HG02981 (cell line): ENCODE data around the gene CLDN16.
A peak's percentile ranks its signal among the peaks of the same experiment; 100 is the strongest.

Source experiments
- ATAC-seq: cut with Tn5 transposase; IDR thresholded peaks from one replicate; pipeline ENCODE4 v1.9.1; 2021; ENCODE audit warnings: mild to moderate bottlenecking, moderate library complexity; ENCODE audit not compliant: unreplicated experiment

The CLDN16 gene

DNA sequence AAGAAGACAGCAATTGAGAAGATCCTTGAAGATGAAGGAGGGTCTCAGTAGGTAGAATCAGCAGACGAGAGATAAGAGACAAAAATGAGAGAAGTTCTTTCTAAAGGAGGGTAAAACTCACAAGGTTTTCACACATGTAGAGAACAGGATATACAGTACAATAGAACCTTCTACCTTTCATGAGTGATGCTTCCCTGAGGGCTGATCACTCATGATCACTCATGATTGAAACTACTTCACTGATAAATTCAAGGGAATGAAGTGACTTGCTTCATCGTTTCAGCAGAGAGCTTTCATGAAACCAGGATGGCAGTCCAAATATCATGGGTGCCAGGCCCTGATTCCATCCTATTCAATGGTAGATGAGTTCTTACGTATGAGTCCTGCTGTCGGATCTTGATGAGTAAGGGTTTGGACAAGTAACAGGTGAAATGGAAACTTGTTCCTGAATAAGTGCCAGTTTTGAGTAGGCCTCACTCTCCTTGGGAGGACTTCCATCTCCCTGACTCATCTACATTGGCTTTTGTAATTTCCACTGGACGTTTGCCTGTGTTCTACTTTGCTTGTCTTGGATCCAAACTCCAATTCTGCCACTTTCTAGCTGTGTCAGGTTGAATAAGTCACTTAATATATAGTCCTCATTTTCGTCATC, 9.6 kb upstream of the CLDN16 start:
- no peak for ATAC-seq

DNA sequence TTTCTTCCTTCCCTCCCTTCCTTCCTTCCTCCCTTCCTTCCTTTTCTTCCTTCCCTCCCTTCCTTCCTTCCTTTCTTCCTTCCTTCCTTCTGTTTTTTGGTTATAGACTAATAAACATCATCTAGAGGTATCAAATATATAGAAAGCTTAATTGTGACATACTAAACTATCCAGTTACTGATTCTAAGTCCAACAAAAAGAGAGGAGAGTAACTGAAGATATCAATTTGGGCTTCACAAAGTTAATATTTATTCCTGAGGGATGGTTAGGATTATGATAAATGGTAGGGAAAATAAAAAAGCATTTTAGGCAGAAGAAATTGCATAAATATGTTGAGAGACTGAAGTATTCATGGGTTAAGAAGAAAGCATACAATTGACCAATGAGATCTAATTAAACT, 7.8 kb upstream of the CLDN16 start:
- no peak for ATAC-seq

DNA sequence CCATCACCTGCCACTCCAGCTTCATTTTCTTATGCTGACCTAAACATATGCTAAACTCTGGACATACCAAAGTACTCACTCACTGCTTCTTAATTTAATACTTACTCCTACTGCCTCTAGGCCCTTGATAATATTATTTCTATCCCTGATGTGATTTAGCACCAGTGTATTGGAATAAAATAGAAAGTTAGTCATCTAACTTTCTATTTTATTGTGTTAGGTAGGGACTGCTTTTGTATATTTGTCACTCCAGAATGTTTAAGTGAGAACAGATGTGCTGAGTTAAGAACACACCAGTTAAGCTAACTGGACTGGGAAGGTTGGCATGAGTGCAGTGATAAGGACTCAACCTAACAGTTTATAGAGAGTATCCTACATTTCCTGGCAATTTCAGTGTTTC, 6.5 kb upstream of the CLDN16 start:
- ATAC-seq = no peak

DNA sequence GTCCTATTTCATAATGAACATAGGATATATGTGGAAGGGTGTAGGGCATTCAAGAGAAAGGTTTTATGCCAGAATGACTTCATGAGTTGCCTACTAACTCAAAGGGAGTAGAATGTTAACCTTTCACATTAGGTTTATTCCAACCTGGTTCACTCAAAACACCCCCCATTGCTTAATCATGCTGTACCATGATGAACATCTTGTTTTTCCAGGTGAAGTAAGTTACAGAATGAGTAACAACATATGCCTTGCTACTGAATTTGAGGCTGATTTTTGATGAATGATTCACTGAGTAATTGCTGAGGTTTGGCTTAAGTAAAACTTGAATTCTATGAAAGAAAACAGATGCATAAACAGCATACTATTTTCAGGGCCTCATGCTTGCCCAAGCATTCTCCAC, 5.9 kb upstream of the CLDN16 start:
- peak; percentile 41 for ATAC-seq

GRCh38 chr3:190384309-190384756, 3.6 kb upstream of the CLDN16 start:
- peak; percentile 79 for ATAC-seq

DNA sequence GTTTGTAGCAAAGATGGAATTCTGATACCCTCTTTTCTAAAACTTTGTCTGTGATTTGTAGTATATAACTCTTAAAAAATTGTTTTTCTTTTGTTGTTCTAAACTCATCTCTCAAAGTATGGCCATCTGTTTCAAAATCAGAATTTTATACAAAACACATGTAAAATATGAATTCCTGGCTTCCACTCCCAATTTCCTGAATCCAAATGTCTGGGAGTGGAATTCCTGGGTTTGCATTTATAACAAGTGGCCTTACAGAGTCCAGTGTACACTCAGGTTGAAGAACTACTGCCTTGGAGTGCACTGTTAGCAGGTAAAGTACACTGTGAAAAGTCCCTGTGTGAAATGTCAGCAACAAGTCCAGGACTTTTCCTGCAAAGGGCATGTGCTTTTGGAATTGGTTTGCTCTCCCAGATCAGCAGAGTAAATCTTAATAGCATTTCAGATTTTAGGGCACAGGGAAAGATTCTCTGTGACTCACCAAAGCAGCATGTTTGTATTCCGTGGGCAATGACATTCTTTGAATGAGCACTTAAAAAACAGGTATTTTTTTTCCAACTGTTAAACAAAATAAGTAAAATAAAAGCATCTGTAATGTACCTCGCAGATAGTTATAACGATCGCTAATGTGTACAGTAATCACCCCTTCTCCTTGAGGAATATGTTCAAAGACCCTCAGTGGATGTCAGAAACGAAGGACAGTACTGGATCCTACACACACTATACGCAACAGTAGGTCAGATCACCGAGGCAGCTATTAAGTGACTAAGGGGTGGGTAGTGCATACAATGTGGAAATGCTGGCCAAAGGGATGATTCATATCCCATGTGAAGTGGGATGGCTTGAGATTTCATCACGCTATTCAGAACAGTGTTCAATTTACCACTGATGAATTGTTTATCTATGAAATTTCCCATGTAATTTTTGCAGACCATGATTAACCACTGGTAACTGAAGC, 2.0 kb upstream of the CLDN16 start:
- no peak for ATAC-seq

DNA sequence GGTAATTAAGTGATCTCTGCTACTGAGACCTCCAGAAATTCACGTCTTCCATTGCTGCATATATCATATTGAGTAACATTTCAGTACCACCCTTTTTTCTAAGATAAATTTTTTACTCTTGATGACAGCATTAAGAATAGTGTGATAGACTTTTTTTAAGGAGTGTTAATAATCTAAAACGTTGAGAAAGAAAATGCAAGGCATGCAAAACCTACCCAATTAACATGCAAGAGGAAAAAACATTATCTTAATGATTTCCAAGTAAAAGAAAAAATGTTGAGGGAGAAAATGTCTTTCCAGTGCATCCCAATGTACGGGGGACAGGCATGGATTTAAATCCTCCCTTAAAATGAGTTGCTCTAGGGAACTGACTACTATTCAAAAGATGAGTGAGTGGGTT, 740 bp downstream of the CLDN16 start:
- no peak for ATAC-seq

DNA sequence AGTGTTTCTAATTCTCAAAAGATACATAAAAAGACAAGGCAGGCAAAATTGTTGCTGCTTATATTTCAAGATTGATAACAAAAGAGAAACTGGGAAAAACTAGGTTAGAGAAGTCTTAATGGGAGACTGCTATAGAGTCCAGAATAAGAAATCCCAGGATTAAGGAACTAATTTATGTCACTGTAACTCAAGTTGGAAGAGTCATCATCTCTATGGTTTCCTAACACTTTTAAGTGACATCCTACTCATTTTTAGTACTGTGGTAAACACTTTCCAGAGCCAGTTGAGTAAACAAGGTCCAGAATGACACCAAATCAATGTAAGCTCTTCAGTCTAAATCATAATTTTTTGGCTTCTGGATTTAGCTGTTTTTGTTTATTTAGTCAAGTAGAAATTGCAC, 8.0 kb downstream of the CLDN16 start:
- no peak for ATAC-seq

DNA sequence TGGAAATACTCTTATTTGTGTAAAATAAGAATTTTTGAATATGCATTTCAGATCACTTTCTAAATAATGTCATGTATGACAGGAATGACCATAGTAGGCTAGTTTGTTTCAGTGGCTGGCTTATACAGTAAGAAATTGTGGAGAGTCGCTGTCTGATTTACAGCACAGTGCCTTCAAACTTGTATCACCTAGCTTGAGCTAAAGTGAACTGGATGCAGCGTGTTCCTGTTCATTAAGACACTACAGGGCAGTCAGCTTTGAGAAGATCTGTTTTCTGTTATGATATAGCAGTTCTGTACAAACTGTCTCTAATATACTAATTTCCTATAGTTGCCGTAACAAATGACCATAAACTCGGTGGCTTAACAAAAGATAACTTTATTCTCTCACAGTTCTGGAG, 9.9 kb downstream of the CLDN16 start:
- ATAC-seq = no peak

- ATAC-seq = no peak
Measured at GRCh38 chr3:190399677-190400076, 11.7 kb downstream of the CLDN16 start.

DNA sequence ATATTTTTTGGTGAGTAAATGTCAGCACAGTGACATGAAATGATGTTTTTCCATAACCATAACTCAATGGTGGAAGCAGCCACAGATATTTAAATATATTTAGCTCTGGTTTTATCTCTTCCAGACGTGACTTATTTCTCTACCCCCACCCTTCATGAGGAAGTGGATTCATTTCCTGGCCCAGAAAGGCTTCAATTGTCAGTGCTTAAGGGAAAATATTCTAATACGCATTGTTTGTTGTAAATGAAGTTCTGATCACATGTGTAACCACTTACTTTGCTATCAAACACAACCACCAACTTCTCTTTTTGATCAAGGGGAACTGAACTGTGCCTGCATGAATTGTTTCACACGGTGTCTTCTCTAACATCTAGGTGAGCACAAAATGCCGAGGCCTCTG, 14.0 kb downstream of the CLDN16 start:
- ATAC-seq = no peak

GRCh38 chr3:190404715-190405114, 16.8 kb downstream of the CLDN16 start:
- no peak for ATAC-seq

DNA sequence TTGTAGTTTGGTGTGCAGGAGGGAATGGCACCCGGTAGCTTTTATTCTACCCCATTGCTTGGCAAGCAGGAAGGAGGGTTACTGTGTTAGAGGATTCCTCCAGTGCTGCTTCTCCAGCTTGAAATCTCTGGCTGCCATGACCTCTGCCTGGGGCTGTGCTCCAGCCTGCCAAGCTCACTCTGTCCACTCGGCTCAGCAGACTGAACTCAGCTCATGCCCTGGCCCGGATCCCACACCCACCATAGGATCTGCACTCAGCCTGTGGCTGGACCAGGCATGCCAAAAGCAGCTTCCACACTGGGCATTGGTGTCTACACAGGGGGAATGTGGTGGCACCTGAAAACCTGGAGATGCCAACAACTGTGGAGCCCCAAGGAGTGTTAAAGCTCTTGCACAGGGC, 26.3 kb downstream of the CLDN16 start:
- ATAC-seq = no peak

DNA sequence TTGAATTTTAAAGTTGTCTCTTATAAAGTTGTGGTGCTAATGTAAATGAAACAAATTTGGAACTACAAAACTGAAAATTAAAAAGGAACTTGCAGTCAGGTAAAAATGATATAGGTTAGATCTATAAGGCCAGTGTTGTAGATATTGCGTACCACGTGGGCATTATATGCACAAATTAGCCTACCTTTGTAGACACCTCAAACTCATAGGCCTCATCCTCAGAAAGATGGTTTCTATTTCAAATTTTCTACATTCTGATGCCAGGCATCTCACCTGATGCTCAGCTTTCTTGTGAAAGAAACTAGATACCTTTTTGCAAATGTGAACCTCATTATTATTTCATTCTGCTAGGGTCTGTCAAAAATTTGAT, 36.1 kb downstream of the CLDN16 start:
- no peak for ATAC-seq

DNA sequence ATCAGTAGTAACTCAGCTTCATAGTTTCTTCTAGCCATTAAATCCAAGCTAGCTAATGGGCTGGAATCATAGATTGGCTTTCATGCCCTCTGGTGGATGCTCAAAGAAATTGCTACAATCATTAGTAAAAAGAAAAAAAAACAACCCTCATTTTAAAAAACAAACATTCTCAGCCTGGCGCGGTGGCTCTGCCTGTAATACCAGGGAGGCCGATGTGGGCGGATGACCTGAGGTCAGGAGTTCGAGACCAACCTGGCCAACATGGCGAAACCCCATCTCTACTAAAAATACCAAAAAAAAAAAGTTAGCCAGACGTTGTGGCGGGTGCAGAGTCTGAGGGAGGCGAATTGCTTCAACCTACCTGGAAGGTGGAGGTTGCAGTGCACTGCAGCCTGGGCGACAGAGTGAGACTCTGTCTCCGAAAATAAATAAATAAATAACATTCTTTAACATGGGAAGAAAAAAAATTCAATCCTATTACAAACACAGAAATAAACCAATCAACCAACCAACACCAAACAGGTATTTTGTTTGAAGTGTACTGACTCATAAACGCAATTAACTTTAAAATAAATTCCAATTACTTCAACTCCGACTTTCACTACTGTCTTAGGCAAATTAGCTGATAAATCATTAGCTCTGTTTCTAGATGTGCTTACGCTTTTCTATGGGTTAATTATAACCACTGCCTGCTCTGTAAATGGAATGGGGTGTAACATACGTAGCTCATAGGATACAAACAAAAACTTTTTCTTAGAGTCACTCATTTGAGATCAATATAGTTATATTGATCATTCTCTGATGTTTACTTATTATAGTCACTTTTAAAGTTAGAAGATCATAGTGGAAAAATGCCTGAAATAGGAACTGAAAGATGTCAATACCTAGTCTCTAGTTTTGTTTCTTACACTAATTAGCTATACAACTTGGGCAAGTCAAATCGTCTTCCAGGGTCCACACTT, 36.8 kb downstream of the CLDN16 start:
- ATAC-seq = peak; percentile 74

DNA sequence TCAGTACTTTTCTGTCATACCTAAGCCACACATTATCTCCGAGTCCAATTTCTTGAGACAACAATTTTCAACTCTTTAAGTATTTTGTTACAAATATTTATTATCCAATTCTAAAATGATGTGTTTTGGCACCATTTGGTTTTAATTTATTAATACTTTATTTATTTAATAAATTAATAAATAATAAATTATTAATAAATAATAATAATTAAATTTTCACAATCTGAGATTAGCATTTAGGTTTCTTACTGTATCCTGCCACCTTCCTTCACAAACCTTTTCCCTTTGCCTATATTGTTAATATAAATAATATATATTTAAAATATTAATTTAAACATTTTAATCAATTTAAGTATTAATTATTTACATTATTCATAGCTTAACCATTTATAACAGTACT, 37.9 kb downstream of the CLDN16 start:
- no peak for ATAC-seq

- ATAC-seq = no peak
Measured at GRCh38 chr3:190426806-190427507, 39.0 kb downstream of the CLDN16 start.

DNA sequence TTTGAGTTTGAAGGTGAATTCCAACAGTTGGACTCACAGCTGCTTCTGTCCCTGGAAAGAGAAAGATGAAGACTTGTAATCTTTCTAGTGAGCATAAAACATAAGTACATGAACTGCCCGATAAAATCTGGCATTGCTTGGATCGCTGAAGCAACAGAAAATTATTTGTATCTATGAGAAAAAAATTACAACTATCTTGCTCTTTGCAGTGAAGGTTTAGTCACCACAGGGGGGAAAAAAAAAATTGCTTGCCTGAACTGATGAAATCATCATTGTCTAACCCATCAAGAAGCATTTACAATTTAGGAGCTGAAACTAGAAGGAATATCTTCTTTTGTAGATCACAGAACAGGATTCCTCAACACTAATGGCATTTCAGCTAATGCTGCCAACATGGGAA, 41.7 kb downstream of the CLDN16 start:
- ATAC-seq = no peak

GRCh38 chr3:190430906-190431305, 42.9 kb downstream of the CLDN16 start:
- no peak for ATAC-seq

DNA sequence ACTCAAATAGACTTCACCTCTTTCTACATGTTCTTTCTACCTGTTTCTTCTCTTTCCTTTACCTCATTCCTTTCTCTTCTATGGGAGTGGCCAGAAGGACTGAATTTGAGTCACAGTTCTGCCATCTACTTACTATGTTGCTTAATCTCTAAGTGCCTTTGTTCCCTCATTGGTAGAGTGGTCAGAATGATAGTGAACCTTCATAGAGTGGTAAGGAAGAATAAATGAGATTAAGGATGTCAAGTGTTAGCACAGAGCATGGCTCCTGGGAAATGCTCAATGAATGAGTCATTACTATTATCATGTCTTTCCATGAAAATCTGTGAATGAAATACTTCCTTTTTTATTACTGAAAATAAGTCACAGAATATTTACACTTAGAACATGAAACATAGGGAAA, 44.3 kb downstream of the CLDN16 start:
- no peak for ATAC-seq

GRCh38 chr3:190433626-190434025, 45.7 kb downstream of the CLDN16 start:
- no peak for ATAC-seq
